GM12891 (cell line): Measurements from ENCODE around the gene DNAJC10.

Experiments used
- PAX5 ChIP-seq: IDR thresholded peaks from 2 replicates; pipeline ENCODE4 v1.6.1; 2011; ENCODE audit warnings: low read length, moderate library complexity, mild to moderate bottlenecking; ENCODE audit not compliant: insufficient read depth, severe bottlenecking
- POLR2A ChIP-seq: IDR thresholded peaks from 2 replicates; pipeline ENCODE4 v1.6.1; 2011; ENCODE audit warnings: low read depth, low read length, control low read depth
- POLR2AphosphoS5 ChIP-seq: IDR thresholded peaks from 2 replicates; pipeline ENCODE4 v1.6.1; 2011; ENCODE audit warnings: low read depth, low read length, control low read depth
- SPI1 ChIP-seq: IDR thresholded peaks from 2 replicates; pipeline ENCODE4 v1.6.1; 2011; ENCODE audit warnings: low read depth, low read length, control low read depth
- TAF1 ChIP-seq: IDR thresholded peaks from 2 replicates; pipeline ENCODE4 v1.6.1; 2011; ENCODE audit warnings: low read depth, low read length, control low read depth

DNA sequence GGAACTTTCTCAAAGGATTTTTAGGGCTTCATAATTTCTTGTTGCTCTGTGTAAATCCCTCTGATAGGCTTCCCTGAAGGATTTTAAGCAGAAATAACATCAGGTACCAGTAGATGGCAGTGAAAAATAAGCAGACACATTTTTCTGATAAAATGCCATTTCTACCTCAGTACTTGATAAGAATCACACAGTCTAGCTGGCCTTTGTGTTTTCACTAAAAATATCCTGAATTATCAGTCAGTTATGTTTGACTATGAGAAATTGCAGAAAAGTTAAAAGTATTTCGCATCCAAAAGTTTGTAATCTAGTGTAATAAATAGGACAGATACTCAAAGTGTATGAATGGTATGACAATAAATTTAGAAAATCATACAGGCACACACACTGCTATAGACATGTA is 68.7 kb downstream of the DNAJC10 start:
- TF ChIP-seq POLR2AphosphoS5 (no peak), POLR2A (no peak), SPI1 (no peak), TAF1 (no peak), PAX5 (no peak)
